HEK293 (cell line): ENCODE data around the gene ZG16.

Experiments used
- CTCF ChIA-PET: fragments of 350-600 bp; formaldehyde crosslinking; extraction: SDS; loops from one replicate; lab custom pipeline; 2021; ENCODE audit warnings: antibody characterized with exemption; lab: Yijun Ruan, JAX
- POLR2A ChIA-PET: fragments of 300-600 bp; formaldehyde crosslinking; extraction: SDS; loops from one replicate; lab custom pipeline; 2020; ENCODE audit warnings: antibody characterized with exemption, inconsistent platforms; lab: Yijun Ruan, JAX
- H3K27ac ChIP-seq: fragments of 200-500 bp; sonication (Bioruptor generic); 2 replicates; pipeline ENCODE4 v1.5.1; 2014; ENCODE audit warnings: low read depth, low read length, control low read depth, inconsistent platforms; ENCODE audit errors: extremely low read depth
- H3K36me3 ChIP-seq, 2 experiments: fragments of 200-500 bp in 1 of 2; sonication (Bioruptor generic) in 1 of 2; 1 replicate in 1 of 2; 2 replicates in 1 of 2; pipeline ENCODE4 v1.5.1; 2014 to 2017; ENCODE audit warnings: inconsistent platforms in 2 of 2, low read length in 2 of 2; ENCODE audit not compliant: control insufficient read depth in 2 of 2, insufficient read depth in 1 of 2
- H3K4me1 ChIP-seq: fragments of 200-500 bp; sonication (Bioruptor generic); 2 replicates; pipeline ENCODE4 v1.5.1; 2014; ENCODE audit warnings: mild to moderate bottlenecking, low read length, inconsistent platforms; ENCODE audit not compliant: control insufficient read depth, insufficient read depth
- H3K4me3 ChIP-seq: 2 replicates; pipeline ENCODE4 v1.5.1; 2011; ENCODE audit warnings: low read depth, mild to moderate bottlenecking, control low read depth, low read length, moderate library complexity
- H3K9me3 ChIP-seq: fragments of 200-500 bp; sonication (Bioruptor generic); 2 replicates; pipeline ENCODE4 v1.5.1; 2014; ENCODE audit warnings: low read depth, low read length, inconsistent platforms; ENCODE audit not compliant: control insufficient read depth, insufficient read depth
- GFI1B ChIP-seq: fragments of 450-650 bp; formaldehyde crosslinking; IDR thresholded peaks from 2 replicates; pipeline ENCODE4 v1.5.1; 2016; ENCODE audit warnings: missing biosample characterization, missing genetic modification characterization
- GLI4 ChIP-seq: fragments of 450-650 bp; formaldehyde crosslinking; IDR thresholded peaks from 2 replicates; pipeline ENCODE4 v1.5.1; 2016; ENCODE audit warnings: missing biosample characterization, missing genetic modification characterization
- HOXA7 ChIP-seq: sonication (generic); formaldehyde crosslinking; IDR thresholded peaks from 2 replicates; pipeline ENCODE4 v1.8.1; 2022; ENCODE audit warnings: missing genetic modification reagents, borderline replicate concordance
- KLF1 ChIP-seq: fragments of 450-650 bp; formaldehyde crosslinking; IDR thresholded peaks from 2 replicates; pipeline ENCODE4 v1.5.1; 2016; ENCODE audit warnings: missing biosample characterization, missing genetic modification characterization
- KLF10 ChIP-seq: fragments of 450-650 bp; IDR thresholded peaks from 2 replicates; pipeline ENCODE4 v1.5.1; 2018; ENCODE audit warnings: missing biosample characterization, mild to moderate bottlenecking, missing genetic modification characterization
- KLF16 ChIP-seq: fragments of 450-650 bp; formaldehyde crosslinking; IDR thresholded peaks from 2 replicates; pipeline ENCODE4 v1.5.1; 2017; ENCODE audit warnings: missing biosample characterization, missing genetic modification characterization
- PRDM1 ChIP-seq: fragments of 450-650 bp; formaldehyde crosslinking; IDR thresholded peaks from 2 replicates; pipeline ENCODE4; 2016; ENCODE audit warnings: missing biosample characterization, missing genetic modification characterization
- SP2 ChIP-seq: fragments of 450-650 bp; formaldehyde crosslinking; IDR thresholded peaks from 2 replicates; pipeline ENCODE4 v1.5.1; 2016; ENCODE audit warnings: missing biosample characterization, missing genetic modification characterization
- TCF7L2 ChIP-seq: IDR thresholded peaks from 2 replicates; pipeline ENCODE4 v1.6.1; 2011; ENCODE audit warnings: low read depth, mild to moderate bottlenecking, inconsistent platforms, low read length, moderate library complexity, borderline replicate concordance
- ZBTB20 ChIP-seq: fragments of 450-650 bp; formaldehyde crosslinking; IDR thresholded peaks from 2 replicates; pipeline ENCODE4 v1.5.1; 2016; ENCODE audit warnings: missing biosample characterization, missing genetic modification characterization
- ZBTB7A ChIP-seq: fragments of 450-650 bp; formaldehyde crosslinking; IDR thresholded peaks from 2 replicates; pipeline ENCODE4 v1.5.1; 2016; ENCODE audit warnings: low read depth, missing biosample characterization, missing genetic modification characterization
- ZNF10 ChIP-seq: fragments of 450-650 bp; formaldehyde crosslinking; IDR thresholded peaks from 2 replicates; pipeline ENCODE4 v1.5.1; 2017; ENCODE audit warnings: missing biosample characterization, missing genetic modification characterization
- ZNF121 ChIP-seq: fragments of 450-650 bp; formaldehyde crosslinking; IDR thresholded peaks from 2 replicates; pipeline ENCODE4 v1.5.1; 2016; ENCODE audit warnings: missing biosample characterization, missing genetic modification characterization
- ZNF175 ChIP-seq: fragments of 450-650 bp; formaldehyde crosslinking; IDR thresholded peaks from 2 replicates; pipeline ENCODE4 v1.5.1; 2016; ENCODE audit warnings: missing biosample characterization, missing genetic modification characterization
- ZNF239 ChIP-seq: fragments of 450-650 bp; formaldehyde crosslinking; IDR thresholded peaks from 2 replicates; pipeline ENCODE4 v1.5.1; 2016; ENCODE audit warnings: missing biosample characterization, missing genetic modification characterization
- ZNF274 ChIP-seq, 2 experiments: fragments of 200-500 bp in 1 of 2; fragments of 450-650 bp in 1 of 2; sonication (Bioruptor generic) in 1 of 2; formaldehyde crosslinking in 1 of 2; IDR thresholded peaks; 2 replicates each; pipeline versions ENCODE4 v1.5.1 to v1.6.1; 2014 to 2016; ENCODE audit warnings: borderline replicate concordance in 1 of 2, inconsistent platforms in 1 of 2, low read length in 1 of 2, missing biosample characterization in 1 of 2, missing genetic modification characterization in 1 of 2
- ZNF335 ChIP-seq: fragments of 450-650 bp; formaldehyde crosslinking; conservative IDR thresholded peaks from 2 replicates; pipeline ENCODE4 v1.5.1; 2016; ENCODE audit warnings: missing biosample characterization, missing genetic modification characterization
- ZNF423 ChIP-seq: fragments of 450-650 bp; formaldehyde crosslinking; IDR thresholded peaks from 2 replicates; pipeline ENCODE4 v1.5.1; 2016; ENCODE audit warnings: missing biosample characterization, missing genetic modification characterization
- ZNF571 ChIP-seq: fragments of 450-650 bp; formaldehyde crosslinking; IDR thresholded peaks from 2 replicates; pipeline ENCODE4 v1.5.0; 2017; ENCODE audit warnings: missing biosample characterization, missing genetic modification characterization
- ZNF585B ChIP-seq: fragments of 450-650 bp; formaldehyde crosslinking; IDR thresholded peaks from 2 replicates; pipeline ENCODE4 v1.5.1; 2016; ENCODE audit warnings: missing biosample characterization, missing genetic modification characterization
- ZNF621 ChIP-seq: fragments of 450-650 bp; formaldehyde crosslinking; IDR thresholded peaks from 2 replicates; pipeline ENCODE4 v1.5.1; 2017; ENCODE audit warnings: missing biosample characterization, missing genetic modification characterization
- ZNF658 ChIP-seq: fragments of 450-650 bp; formaldehyde crosslinking; IDR thresholded peaks from 2 replicates; pipeline ENCODE4; 2016; ENCODE audit warnings: missing biosample characterization, missing genetic modification characterization
- ZNF792 ChIP-seq: fragments of 450-650 bp; formaldehyde crosslinking; IDR thresholded peaks from 2 replicates; pipeline ENCODE4 v1.5.1; 2016; ENCODE audit warnings: missing biosample characterization, missing genetic modification characterization
- TF ChIP-seq, protein P1 (sequence below): IDR thresholded peaks from 2 replicates; pipeline ENCODE4 v1.6.1; 2011; ENCODE audit warnings: mild to moderate bottlenecking, low read depth, low read length, borderline replicate concordance
- TF ChIP-seq, protein P2 (sequence below): fragments of 450-650 bp; formaldehyde crosslinking; IDR thresholded peaks from 2 replicates; pipeline ENCODE4 v1.5.1; 2016; ENCODE audit warnings: missing biosample characterization, missing genetic modification characterization
- TF ChIP-seq, protein P3 (sequence below): fragments of 450-650 bp; formaldehyde crosslinking; IDR thresholded peaks from 2 replicates; pipeline ENCODE4 v1.5.1; 2016; ENCODE audit warnings: missing biosample characterization, missing genetic modification characterization
- TF ChIP-seq, protein P4 (sequence below): fragments of 450-650 bp; formaldehyde crosslinking; IDR thresholded peaks from 2 replicates; pipeline ENCODE4 v1.5.1; 2016; ENCODE audit warnings: missing biosample characterization, missing genetic modification characterization

ZG16 gene

DNA sequence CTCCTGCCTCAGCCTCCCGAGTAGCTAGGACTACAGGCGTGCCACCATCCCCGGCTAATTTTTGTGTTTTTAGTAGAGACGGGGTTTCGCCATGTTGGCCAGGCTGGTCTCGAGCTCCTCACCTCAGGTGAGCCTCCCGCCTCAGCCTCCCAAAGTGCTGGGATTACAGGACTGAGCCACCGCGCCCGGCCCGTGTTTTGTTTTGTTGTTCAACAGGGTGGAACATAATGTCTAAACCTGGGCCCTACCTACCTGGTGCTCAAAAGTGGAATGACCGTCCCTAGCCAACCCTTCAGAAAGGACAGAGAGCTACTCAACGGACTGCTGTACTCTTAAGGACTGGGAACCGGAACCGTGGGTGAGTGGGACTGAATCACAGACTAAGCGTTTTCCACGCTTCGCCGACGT, 11.7 kb downstream of the ZG16 start:
- 0 out of 2 replicates have a peak, but pooled peaks cover 2% of the 10 kb centered on the region for H3K4me1 ChIP-seq
- peaks cover 0 to 8% of the 10 kb centered on the region in 2 experiments; a peak in 1 of 3 replicates for H3K36me3 ChIP-seq
- H3K4me3 ChIP-seq: peak overlapping the region; percentile 46
- ChIA-PET CTCF (interaction anchor here (0.5 to 3.5 kb wide), 17 partner anchors 8 to 74 kb away, joined by 3 to 28 read pairs (median 3); partner anchors contain the start of genes PAGR1 and ZG16), POLR2A (interaction anchor here (0.6 to 2.7 kb wide), 24 partner anchors 10 to 242 kb away, joined by 3 to 31 read pairs (median 4); partner anchors contain the start of genes MAZ, PAGR1, PRRT2 and TAOK2)
- H3K9me3 ChIP-seq: no peaks in the 10 kb centered on the region
- TF ChIP-seq, protein P1, sequence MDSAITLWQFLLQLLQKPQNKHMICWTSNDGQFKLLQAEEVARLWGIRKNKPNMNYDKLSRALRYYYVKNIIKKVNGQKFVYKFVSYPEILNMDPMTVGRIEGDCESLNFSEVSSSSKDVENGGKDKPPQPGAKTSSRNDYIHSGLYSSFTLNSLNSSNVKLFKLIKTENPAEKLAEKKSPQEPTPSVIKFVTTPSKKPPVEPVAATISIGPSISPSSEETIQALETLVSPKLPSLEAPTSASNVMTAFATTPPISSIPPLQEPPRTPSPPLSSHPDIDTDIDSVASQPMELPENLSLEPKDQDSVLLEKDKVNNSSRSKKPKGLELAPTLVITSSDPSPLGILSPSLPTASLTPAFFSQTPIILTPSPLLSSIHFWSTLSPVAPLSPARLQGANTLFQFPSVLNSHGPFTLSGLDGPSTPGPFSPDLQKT: no peak
- TF ChIP-seq, protein P2, sequence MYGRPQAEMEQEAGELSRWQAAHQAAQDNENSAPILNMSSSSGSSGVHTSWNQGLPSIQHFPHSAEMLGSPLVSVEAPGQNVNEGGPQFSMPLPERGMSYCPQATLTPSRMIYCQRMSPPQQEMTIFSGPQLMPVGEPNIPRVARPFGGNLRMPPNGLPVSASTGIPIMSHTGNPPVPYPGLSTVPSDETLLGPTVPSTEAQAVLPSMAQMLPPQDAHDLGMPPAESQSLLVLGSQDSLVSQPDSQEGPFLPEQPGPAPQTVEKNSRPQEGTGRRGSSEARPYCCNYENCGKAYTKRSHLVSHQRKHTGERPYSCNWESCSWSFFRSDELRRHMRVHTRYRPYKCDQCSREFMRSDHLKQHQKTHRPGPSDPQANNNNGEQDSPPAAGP (tag by site-specific recombination): 0 out of 2 replicates have a peak, but pooled peaks have one; percentile 10
- peak overlapping the region; percentile 89 for H3K27ac ChIP-seq

DNA sequence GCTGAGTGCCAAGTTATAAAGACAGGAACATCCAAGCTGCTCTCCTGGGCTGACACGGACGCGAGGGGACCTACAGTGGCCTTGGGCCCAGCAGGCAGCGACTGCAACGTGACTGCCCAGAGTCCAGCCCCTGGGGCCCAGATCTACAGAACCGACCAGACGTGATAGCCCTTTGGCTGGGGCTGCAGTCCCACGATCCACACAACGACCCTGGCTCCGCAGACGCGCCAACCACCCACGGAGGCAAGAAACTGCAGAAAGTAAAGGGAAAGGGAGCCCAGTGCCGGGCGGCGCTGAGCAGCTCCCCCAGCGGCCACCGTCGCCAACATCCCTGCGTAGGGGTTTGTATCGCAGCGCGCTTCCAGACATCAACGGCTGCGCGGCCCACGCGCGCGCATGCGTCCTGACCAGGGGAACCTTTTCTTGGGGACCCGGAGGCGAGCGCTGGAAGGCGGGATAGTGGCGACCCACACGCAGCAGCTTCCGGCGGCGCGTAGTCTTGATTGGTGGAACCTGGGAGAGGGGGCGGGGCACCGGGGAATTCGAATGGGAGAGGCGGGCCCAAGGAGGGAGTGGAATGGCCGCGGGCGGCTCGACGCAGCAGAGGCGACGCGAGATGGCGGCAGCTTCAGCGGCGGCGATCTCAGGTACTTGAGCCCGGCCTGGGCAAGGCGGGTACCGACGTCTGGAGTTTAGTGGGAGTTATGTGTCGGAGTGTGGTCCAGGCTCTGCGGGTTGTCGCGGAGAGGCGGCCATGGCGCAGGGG, 12.3 kb downstream of the ZG16 start, which contains the start of gene KIF22:
TSS of gene KIF22 (plus strand) at position 569 of the 766 bp plus-strand sequence. CDS start at position 578, 9 bp downstream.
- ChIA-PET CTCF (interaction anchor here (0.5 to 3.5 kb wide), 17 partner anchors 7 to 746 kb away, joined by 3 to 28 read pairs (median 4); partner anchors contain the start of genes PAGR1 and ZG16), POLR2A (interaction anchor here (0.6 to 2.7 kb wide), 23 partner anchors 10 to 241 kb away, joined by 3 to 31 read pairs (median 4); partner anchors contain the start of genes MAZ, PAGR1, PRRT2 and TAOK2)
- no peaks in the 10 kb centered on the region for H3K9me3 ChIP-seq
- H3K36me3 ChIP-seq: peaks cover 0 to 14% of the 10 kb centered on the region in 2 experiments; a peak in 1 of 3 replicates
- H3K4me1 ChIP-seq: 0 out of 2 replicates have a peak, but pooled peaks cover 2% of the 10 kb centered on the region
- H3K27ac ChIP-seq: peak within 1 kb of the TSS; percentile 90
- peak within 1 kb of the TSS; percentile 93 for H3K4me3 ChIP-seq
- TF ChIP-seq ZNF274 (IDR thresholded peaks at IDR 0.05; ENCODE audit: low read length) (no peak), ZNF274 (tag by site-specific recombination; IDR thresholded peaks at IDR 0.05; ENCODE audit: borderline replicate concordance) (no peak), TCF7L2 (no peak), ZNF792 (tag by site-specific recombination) (no peak), HOXA7 (no peak), SP2 (peak; percentile 98), GFI1B (tag by site-specific recombination) (no peak), ZNF621 (tag by site-specific recombination) (no peak), KLF10 (tag by site-specific recombination) (peak; percentile 58), ZNF335 (tag by site-specific recombination) (peak; percentile 61), ZNF10 (tag by site-specific recombination) (no peak), ZNF239 (tag by site-specific recombination) (no peak), KLF1 (peak; percentile 54), ZNF571 (tag by site-specific recombination) (no peak), GLI4 (tag by site-specific recombination) (peak; percentile 85), ZNF121 (peak; percentile 48; the same call in 1 of the 2 replicates), PRDM1 (tag by site-specific recombination) (peak; percentile 90), ZNF175 (tag by site-specific recombination) (no peak), KLF16 (tag by site-specific recombination) (peak; percentile 89), ZNF658 (no peak), ZBTB20 (tag by site-specific recombination) (0 out of 2 replicates have a peak, but pooled peaks have one; percentile 44), ZNF423 (tag by site-specific recombination) (no peak), ZNF585B (tag by site-specific recombination) (no peak), ZBTB7A (tag by site-specific recombination) (peak; percentile 69)
- TF ChIP-seq, protein P2 (tag by site-specific recombination): peak; percentile 73
- TF ChIP-seq, protein P3, sequence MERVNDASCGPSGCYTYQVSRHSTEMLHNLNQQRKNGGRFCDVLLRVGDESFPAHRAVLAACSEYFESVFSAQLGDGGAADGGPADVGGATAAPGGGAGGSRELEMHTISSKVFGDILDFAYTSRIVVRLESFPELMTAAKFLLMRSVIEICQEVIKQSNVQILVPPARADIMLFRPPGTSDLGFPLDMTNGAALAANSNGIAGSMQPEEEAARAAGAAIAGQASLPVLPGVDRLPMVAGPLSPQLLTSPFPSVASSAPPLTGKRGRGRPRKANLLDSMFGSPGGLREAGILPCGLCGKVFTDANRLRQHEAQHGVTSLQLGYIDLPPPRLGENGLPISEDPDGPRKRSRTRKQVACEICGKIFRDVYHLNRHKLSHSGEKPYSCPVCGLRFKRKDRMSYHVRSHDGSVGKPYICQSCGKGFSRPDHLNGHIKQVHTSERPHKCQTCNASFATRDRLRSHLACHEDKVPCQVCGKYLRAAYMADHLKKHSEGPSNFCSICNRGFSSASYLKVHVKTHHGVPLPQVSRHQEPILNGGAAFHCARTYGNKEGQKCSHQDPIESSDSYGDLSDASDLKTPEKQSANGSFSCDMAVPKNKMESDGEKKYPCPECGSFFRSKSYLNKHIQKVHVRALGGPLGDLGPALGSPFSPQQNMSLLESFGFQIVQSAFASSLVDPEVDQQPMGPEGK (tag by site-specific recombination): peak; percentile 71
- TF ChIP-seq, protein P4, sequence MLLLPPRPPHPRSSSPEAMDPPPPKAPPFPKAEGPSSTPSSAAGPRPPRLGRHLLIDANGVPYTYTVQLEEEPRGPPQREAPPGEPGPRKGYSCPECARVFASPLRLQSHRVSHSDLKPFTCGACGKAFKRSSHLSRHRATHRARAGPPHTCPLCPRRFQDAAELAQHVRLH (tag by site-specific recombination): peak; percentile 32
